Measurements from ENCODE around the gene IGFL4. TPM values are rescaled to one million over a fixed set of nuclear protein-coding genes. Genes with fewer than 3 reads are reported as not detected.

The IGFL4 gene
- total RNA-seq, 1 donor from 2014 or later: 3.4 TPM

- no peak for DNase-seq (ENCODE audit: low spot score)
Observed at GRCh38 chr19:46063201-46063600, 22.4 kb upstream of the IGFL4 start.

DNA sequence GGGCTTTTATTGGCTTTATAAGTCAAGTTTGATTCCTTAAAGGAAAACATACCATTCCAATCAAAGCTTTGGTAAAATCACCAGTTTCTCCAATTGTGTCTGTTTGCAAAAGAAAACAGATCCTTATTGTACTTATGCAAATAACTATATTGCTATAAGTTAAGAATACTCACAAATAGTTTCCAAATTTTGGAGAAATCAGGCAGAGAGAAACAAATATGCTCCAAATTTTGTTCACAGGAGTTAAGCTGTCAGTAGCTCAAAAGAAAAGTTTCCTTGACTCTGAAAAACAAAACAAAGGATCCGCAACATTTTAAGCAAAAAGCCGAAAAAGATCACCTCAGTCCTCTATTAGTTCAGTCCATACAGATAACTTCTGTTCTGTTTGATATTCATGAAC lies 19.2 kb upstream of the IGFL4 start:
- no peak for DNase-seq (ENCODE audit: low spot score)

DNA sequence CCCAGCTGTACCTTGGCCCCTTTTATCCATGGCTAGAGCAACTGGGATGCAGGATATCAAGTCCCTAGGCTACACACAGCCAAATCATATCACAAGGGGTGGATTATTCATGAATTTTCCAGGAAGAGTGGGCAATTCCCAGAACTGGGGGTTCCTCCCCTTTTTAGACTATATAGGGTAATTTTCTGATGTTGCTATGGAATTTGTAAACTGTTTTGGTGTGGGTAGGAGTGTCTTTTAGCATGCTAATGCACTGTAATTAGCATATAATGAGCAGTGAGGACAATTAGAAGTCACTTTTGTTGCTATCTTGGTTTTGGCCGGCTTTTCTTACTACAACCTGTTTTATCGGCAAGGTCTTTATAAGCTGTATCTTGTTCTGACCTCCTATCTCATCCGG lies 18.0 kb upstream of the IGFL4 start:
- DNase-seq (ENCODE audit: low spot score): no peak

- DNase-seq (ENCODE audit: low spot score): no peak
Observed at GRCh38 chr19:46056536-46056935, 15.7 kb upstream of the IGFL4 start.

- DNase-seq (ENCODE audit: low spot score): no peak
Observed at GRCh38 chr19:46052896-46053295, 12.1 kb upstream of the IGFL4 start.

GRCh38 chr19:46049597-46049996 lies 8.8 kb upstream of the IGFL4 start:
- no peak for DNase-seq (ENCODE audit: low spot score)

GRCh38 chr19:46043519-46043918 lies 2.7 kb upstream of the IGFL4 start:
- DNase-seq (ENCODE audit: low spot score): no peak

- no peak for DNase-seq (ENCODE audit: low spot score)
Observed at GRCh38 chr19:46042252-46042883, 1.6 kb upstream of the IGFL4 start.

DNA sequence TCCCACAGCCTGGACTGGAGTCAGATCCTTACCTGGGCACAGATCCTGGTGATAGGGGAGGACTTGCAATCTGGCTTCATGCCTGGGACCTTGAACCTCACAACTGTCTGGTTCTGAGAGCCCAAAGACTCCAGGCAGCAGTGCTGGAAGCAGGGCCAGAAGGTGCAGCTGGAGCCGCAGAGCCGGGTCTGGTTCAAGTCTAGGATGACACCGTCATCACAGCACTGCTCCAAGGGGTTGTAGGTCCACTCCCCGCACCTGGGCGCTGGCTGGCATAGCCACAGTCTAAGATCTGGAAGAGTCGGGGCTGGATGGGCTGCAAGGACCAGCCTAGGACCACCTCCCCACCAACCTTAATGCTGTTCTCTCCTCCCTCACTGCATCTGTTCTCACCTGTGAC lies 677 bp downstream of the IGFL4 start:
- DNase-seq (ENCODE audit: low spot score): no peak

GRCh38 chr19:46036744-46037128 lies 4.1 kb downstream of the IGFL4 start:
- no peak for DNase-seq (ENCODE audit: low spot score)

- no peak for DNase-seq (ENCODE audit: low spot score)
Observed at GRCh38 chr19:46035986-46036743, 4.6 kb downstream of the IGFL4 start.

DNA sequence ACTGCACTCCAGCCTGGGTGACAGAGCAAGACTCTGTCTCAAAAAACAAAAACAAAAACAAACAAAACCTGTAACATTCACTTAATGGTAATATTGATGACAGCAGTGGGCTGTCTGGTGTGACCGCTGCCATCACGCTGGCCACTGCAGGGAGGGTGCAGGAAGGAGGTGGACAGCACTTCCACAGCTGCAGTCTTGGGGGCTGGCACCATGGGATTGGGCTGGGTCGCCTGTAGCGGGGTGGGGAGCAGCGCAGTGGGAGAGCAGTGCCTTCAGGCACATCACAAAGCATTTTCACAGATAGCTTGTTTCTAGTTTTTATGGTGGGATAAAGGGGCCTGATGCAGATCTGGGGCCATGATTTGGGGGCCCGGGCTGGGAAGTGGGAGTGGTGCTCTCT lies 5.3 kb downstream of the IGFL4 start:
- DNase-seq (ENCODE audit: low spot score): no peak

GRCh38 chr19:46033401-46033800 lies 7.4 kb downstream of the IGFL4 start:
- no peak for DNase-seq (ENCODE audit: low spot score)

DNA sequence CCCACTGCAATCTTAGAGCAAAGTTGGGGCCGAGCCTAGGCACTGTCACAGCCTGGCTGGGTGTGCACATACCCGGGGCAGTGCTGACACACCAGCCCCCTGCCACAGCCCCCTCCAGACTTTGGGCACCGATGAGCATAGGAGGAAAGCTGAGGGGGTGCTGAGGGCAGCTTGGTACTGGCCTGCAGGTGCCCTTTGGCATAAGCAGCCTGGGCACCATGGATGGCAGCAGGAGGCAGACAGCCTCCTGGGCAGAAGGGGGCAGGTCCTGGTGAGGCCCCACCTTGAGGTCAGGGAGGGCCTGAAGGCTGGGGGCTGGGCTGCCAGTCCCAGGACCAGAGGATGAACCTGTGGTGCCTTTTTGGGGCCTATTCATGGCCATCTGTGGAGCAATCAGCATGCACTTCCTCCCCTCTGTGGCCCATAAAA lies 8.2 kb downstream of the IGFL4 start:
- no peak for DNase-seq (ENCODE audit: low spot score)

DNA sequence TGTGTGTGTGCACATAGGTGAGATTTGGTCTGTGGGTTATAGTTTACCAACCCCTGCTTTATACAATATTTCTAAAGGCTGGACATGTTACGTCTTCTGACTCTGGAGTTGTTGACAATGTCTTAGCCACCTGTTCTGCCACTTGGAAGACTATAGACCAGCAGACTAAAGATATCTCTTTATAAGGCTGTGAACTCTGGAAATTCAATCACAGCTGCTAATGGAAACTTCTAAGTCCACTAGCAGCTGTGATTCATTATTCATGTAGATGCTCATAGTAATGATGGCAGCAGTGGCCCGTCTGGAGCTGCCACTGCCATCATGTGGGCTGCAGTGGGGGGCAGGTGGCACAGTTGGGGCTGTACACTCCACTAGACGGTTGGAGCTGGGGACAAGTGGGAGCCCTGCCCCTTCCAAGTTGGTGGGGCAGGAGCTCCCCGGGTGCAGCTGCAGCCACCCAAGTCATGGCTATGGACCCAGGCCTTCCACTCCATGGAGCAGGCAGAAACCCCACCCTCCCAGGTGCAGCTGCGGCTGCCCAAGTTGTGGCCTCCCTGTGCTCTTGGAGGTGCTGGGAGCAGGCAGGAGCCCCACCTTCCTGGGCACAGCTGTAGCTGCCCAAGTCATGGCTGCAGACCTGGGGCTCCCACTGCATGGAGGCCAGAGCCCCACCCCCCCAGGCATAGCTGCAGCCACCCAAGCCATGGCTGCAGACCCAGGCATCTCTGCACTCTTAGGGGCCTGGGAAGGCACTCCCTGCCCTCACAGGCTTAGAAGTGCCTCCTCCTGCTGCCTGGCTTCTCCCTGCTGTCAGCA lies 8.8 kb downstream of the IGFL4 start:
- DNase-seq (ENCODE audit: low spot score): no peak

- DNase-seq (ENCODE audit: low spot score): no peak
Observed at GRCh38 chr19:46030812-46031550, 9.8 kb downstream of the IGFL4 start.

GRCh38 chr19:46025835-46026234 lies 15.0 kb downstream of the IGFL4 start:
- DNase-seq (ENCODE audit: low spot score): no peak

GRCh38 chr19:46023311-46023779 lies 17.5 kb downstream of the IGFL4 start:
- no peak for DNase-seq (ENCODE audit: low spot score)

GRCh38 chr19:46022431-46023310 lies 18.1 kb downstream of the IGFL4 start, which contains the start of gene PGLYRP1:
PGLYRP1 (minus strand) TSS chr19:46023053; CDS start chr19:46023021, 32 bp downstream.
- no peak for DNase-seq (ENCODE audit: low spot score)

- DNase-seq (ENCODE audit: low spot score): no peak
Observed at GRCh38 chr19:46022061-46022430, 18.8 kb downstream of the IGFL4 start.

Measured in umbilical cord (tissue), 2 donors.